Measurements from ENCODE around the gene HLCS. TPM values are rescaled to one million over a fixed set of nuclear protein-coding genes. Genes with fewer than 3 reads are reported as not detected.

The HLCS gene
- total RNA-seq, 1 donor from 2014 or later, result 10.3 TPM

- Histone ChIP-seq H3K4me3 (no peak overlapping the region), H3K27ac (no peak overlapping the region), H3K4me1 (no peaks in the 10 kb centered on the region), H3K27me3 (no peaks in the 10 kb centered on the region), H3K9me3 (no peaks in the 10 kb centered on the region), H3K36me3 (no peaks in the 10 kb centered on the region)
- TF ChIP-seq POLR2A (IDR thresholded peaks at IDR 0.05), result no peak
- no peak for TF ChIP-seq CTCF (IDR thresholded peaks at IDR 0.05)
- no peak for TF ChIP-seq POLR2AphosphoS5 (IDR thresholded peaks at IDR 0.05; ENCODE audit: insufficient read depth in 1 of 2, low read depth in 1 of 2)
- intact Hi-C loops (cut with DNase I), result no loop called here
- DNase-seq (ENCODE audit: extremely low spot score in 2 of 2), result no peak
Measured at GRCh38 chr21:36915696-36916245, 50.7 kb downstream of the HLCS start.

DNA sequence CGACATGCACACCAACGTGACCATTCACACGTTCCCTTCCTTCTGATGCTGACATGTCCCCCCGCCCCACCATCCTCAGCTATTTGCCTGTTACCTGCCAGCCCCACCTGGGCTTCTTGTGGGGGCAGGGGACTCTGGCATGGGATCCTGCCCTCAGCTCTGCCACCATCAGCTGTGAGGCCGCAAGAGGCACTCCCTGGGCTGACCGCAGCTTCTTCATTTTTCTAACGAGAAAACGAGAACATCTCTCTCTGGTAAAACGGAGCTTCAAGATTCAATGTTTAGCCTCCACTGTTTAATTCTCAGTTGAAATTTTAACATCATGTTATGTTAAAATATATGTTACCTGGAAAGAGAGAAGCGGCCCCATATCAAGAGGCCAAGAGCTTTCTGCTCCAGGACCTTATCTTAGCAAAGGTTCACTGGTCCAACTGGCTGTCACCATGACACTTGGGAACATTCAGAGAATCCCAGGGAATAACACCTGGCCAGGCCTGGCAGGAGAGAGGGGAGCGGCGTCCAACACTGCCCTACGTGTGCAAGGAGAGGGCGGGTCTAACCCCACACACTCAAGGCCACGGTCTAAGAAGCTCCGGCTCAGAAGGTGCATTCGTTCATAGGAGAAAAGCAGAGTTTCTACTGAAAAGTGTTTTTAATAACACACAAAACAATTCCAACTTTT is 51.3 kb downstream of the HLCS start:
- Histone ChIP-seq H3K9me3 (no peaks in the 10 kb centered on the region), H3K36me3 (no peaks in the 10 kb centered on the region), H3K27ac (no peak overlapping the region), H3K4me3 (no peak overlapping the region), H3K4me1 (no peaks in the 10 kb centered on the region), H3K27me3 (no peaks in the 10 kb centered on the region)
- no peak for DNase-seq (ENCODE audit: extremely low spot score in 2 of 2)
- intact Hi-C loops (cut with DNase I), result no loop called here
- TF ChIP-seq CTCF (IDR thresholded peaks at IDR 0.05) (no peak), POLR2AphosphoS5 (IDR thresholded peaks at IDR 0.05; ENCODE audit: insufficient read depth in 1 of 2, low read depth in 1 of 2) (no peak)

DNA sequence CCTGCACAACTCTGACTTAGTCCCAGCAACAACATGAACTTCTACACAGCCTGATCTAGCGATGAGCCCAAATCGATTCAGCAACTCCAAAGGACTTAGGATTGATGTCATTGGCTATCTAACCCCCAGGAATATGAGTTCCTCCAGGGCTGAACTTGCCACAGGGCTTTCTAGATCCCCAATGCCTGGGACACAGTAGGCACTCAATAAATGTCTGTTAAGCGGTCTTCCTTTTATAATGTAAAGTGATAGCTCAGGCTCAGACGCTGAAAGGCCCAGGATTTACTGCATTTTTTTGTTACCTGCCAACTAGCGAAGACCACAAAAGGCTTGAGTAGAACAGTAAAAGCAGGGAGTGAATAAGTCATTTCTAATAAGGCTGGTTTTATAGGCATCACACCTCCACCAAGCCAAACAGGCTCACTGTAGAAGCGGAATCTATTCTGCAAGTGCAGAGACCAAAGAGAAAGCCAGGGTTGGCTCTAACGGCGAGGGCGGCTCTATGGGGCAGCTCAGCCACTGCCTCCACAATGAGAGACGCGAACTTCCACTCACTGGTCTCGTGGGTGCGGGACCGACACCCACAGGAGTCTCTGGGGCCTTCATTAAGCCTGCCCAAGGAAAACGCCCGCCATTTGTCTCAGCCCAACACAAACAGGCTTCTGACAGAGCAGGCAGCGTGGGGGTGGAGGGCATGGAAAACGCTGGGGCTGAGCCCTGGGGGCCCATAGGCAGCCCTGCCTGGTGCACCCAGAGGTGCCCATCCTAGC is 52.0 kb downstream of the HLCS start:
- H3K9me3 ChIP-seq, result no peaks in the 10 kb centered on the region
- no peaks in the 10 kb centered on the region for H3K36me3 ChIP-seq
- no peaks in the 10 kb centered on the region for H3K27me3 ChIP-seq
- DNase-seq (ENCODE audit: extremely low spot score in 2 of 2), result no peak
- no peak overlapping the region for H3K27ac ChIP-seq
- intact Hi-C loops (cut with DNase I), result no loop called here
- H3K4me1 ChIP-seq, result no peaks in the 10 kb centered on the region
- no peak overlapping the region for H3K4me3 ChIP-seq
- TF ChIP-seq CTCF (IDR thresholded peaks at IDR 0.05), result no peak
- no peak for TF ChIP-seq POLR2A (IDR thresholded peaks at IDR 0.05)
- no peak for TF ChIP-seq POLR2AphosphoS5 (IDR thresholded peaks at IDR 0.05; ENCODE audit: insufficient read depth in 1 of 2, low read depth in 1 of 2)

DNA sequence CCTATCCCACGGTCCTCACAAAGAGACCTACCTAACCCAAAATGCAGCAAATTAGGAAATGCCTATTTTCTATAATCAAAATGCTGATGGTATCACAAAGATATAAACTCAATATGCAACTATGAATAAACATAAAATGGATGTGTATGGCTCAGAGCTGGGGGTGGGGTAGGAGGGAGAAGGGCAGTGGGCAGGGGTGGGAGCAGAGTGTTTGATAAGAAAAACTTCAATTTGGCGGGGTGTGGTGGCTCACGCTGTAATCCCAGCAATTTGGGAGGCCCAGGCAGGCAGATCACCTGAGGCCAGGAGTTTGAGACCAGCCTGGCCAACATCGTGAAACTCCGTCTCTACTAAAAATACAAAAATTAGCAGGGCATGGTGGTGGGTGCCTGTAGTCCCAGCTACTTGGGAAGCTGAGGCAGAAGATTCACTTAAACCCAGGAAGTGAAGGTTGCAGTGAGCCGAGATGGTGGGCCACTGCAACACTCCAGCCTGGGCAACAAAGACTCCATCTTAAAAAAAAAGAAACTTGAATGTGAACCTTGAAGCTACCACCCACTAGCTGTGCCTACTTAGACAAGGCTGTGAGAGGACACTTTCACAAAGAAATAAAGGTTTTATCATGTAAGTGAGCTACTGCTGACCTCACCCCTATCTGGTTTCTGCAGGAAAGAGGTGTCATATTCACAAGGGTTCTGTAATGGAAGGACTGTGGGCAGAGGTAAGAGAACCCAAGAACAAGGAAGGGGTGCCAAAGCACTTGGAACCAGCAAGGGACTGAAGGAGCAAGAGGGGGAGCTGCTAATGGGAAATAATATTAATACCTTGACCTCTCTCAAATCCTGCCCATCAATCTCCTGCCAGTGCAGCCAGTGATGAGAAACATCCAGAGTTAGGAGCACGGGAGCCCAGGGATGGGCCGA is 53.0 kb downstream of the HLCS start:
- no peaks in the 10 kb centered on the region for H3K27me3 ChIP-seq
- H3K4me3 ChIP-seq, result no peak overlapping the region
- no peak for DNase-seq (ENCODE audit: extremely low spot score in 2 of 2)
- no peaks in the 10 kb centered on the region for H3K9me3 ChIP-seq
- H3K27ac ChIP-seq, result no peak overlapping the region
- H3K36me3 ChIP-seq, result no peaks in the 10 kb centered on the region
- no peak for TF ChIP-seq POLR2AphosphoS5 (IDR thresholded peaks at IDR 0.05; ENCODE audit: insufficient read depth in 1 of 2, low read depth in 1 of 2)
- no peak for TF ChIP-seq POLR2A (IDR thresholded peaks at IDR 0.05)
- TF ChIP-seq CTCF (IDR thresholded peaks at IDR 0.05), result no peak
- H3K4me1 ChIP-seq, result no peaks in the 10 kb centered on the region
- intact Hi-C loops (cut with DNase I), result no loop called here
